Spleen (tissue), 11 donors: Measurements from ENCODE around the gene DHRSX. TPM values are rescaled to one million over a fixed set of nuclear protein-coding genes. Genes with fewer than 3 reads are reported as not detected.

ENCODE experiments used
- DNase-seq: peaks from one replicate; pipeline ENCODE4 v3.0.0-alpha.2; 2020
- H3K27ac ChIP-seq, 8 donors: fragments of 200-600 bp; sonication (generic) in 7 of 8; 1 replicate in 4 of 8; 2 replicates in 4 of 8; pipeline versions ENCODE4 v1.5.0 to v1.8.0; 2016 to 2021; ENCODE audit warnings: inconsistent platforms in 4 of 8, mild to moderate bottlenecking in 4 of 8, moderate library complexity in 1 of 8
- H3K27me3 ChIP-seq, 7 donors: fragments of 200-600 bp; sonication (generic) in 6 of 7; replicated peaks in 1 of 7; 1 replicate in 4 of 7; 2 replicates in 3 of 7; pipeline versions ENCODE4 v1.5.0 to v1.8.0; 2016 to 2021; ENCODE audit warnings: inconsistent platforms in 3 of 7, mild to moderate bottlenecking in 1 of 7
- H3K36me3 ChIP-seq, 6 donors: fragments of 200-600 bp; sonication (generic) in 5 of 6; 1 replicate in 4 of 6; 2 replicates in 2 of 6; pipeline versions ENCODE4 v1.5.0 to v1.8.0; 2016 to 2021; ENCODE audit warnings: inconsistent platforms in 2 of 6
- H3K4me1 ChIP-seq, 6 donors: fragments of 200-600 bp; sonication (generic) in 5 of 6; 1 replicate in 3 of 6; 2 replicates in 3 of 6; pipeline versions ENCODE4 v1.5.0 to v1.8.0; 2016 to 2021; ENCODE audit warnings: inconsistent platforms in 3 of 6
- H3K4me3 ChIP-seq, 8 donors: fragments of 200-600 bp; sonication (generic) in 7 of 8; 1 replicate in 4 of 8; 2 replicates in 4 of 8; pipeline versions ENCODE4 v1.5.0 to v1.8.0; 2016 to 2021; ENCODE audit warnings: inconsistent platforms in 4 of 8, mild to moderate bottlenecking in 4 of 8, moderate library complexity in 2 of 8
- H3K9me3 ChIP-seq, 8 donors: fragments of 200-600 bp; sonication (generic) in 7 of 8; 1 replicate in 4 of 8; 2 replicates in 4 of 8; pipeline versions ENCODE4 v1.5.0 to v1.8.0; 2016 to 2021; ENCODE audit warnings: inconsistent platforms in 4 of 8
- CTCF ChIP-seq, 11 experiments: fragments of 200-600 bp in 7 of 11; fragments of 450-650 bp in 4 of 11; sonication (generic) in 4 of 11; IDR thresholded peaks in 8 of 11; conservative IDR thresholded peaks in 3 of 11; 1 replicate in 7 of 11; 2 replicates in 4 of 11; pipeline versions ENCODE4 v1.4.0 to v1.8.0; 2016 to 2021; ENCODE audit warnings: antibody characterized with exemption in 11 of 11, inconsistent platforms in 4 of 11, mild to moderate bottlenecking in 1 of 11
- POLR2A ChIP-seq, 3 donors: fragments of 450-650 bp; IDR thresholded peaks; one replicate each; pipeline ENCODE4 v1.5.1; 2017; ENCODE audit warnings: antibody characterized with exemption in 3 of 3, mild to moderate bottlenecking in 1 of 3
- POLR2AphosphoS5 ChIP-seq, 3 donors: sonication (generic); formaldehyde crosslinking; IDR thresholded peaks; one replicate each; pipeline ENCODE4 v1.5.1; 2017; ENCODE audit warnings: antibody characterized with exemption in 3 of 3
- WGBS, 5 donors: extraction: QIAGEN DNeasy Blood & Tissue Kit in 3 of 5; methylation state at CpG; one replicate each; pipeline versions ENCODE4 v1.1.5 to v1.1.7; 2013 to 2018; 5-methylcytosine and 5-hydroxymethylcytosine counted together
- intact Hi-C: fragments of 100-400 bp; cut with DNase I; formaldehyde crosslinking; loops from one replicate; pipeline ENCODE4 v1.15.0; 2023; ENCODE audit warnings: low total_unique reads
- polyA plus RNA-seq, 3 donors: library from polyadenylated mRNA; stranded (reverse); fragments of 200-250 nt; gene quantifications; one replicate each; pipeline ENCODE4 v1.2.1, GENCODE V29; 2013
- total RNA-seq, 7 donors: library from RNA; depleted of rRNA in 3 of 7; stranded (reverse); fragments of >200 nt in 3 of 7; fragmentation: NEBNext Ultra II Directional in 4 of 7; extraction: Animal tissue kit (Norgen Biotek cat#: 25700) in 4 of 7; gene quantifications; one replicate each; pipeline versions ENCODE4 v1.1.0 to v1.2.1, GENCODE V29; 2016 to 2021
- donor health status: healthy with polysubstance abuse.
- donor health status: DM: no; HTN: no; CAD: no; lungs with moderate emphysema.
- donor health status: DM: no; HTN: no; CAD: no.
- donor health status: Bipolar disorder and iron deficiency.
- donor health status: healthy.
- donor health status: DM: no; HTN: no; CAD: no.
- donor health status: DM: yes; HTN: yes; CAD: no.

DHRSX gene
- total and polyA plus RNA-seq, 10 donors = 5.5 to 29.6 (median 23.2) TPM

GRCh38 chrX:2374086-2374485 is 126.7 kb downstream of the DHRSX start:
- H3K27me3 ChIP-seq = no peaks in the 10 kb centered on the region
- H3K9me3 ChIP-seq = no peaks in the 10 kb centered on the region
- intact Hi-C loops = no loop called here
- TF ChIP-seq CTCF (IDR thresholded peaks at IDR 0.05 in 8 of 11, conservative IDR thresholded peaks at IDR 0.05 in 3 of 11) (no peak), POLR2A (IDR thresholded peaks at IDR 0.05) (no peak), POLR2AphosphoS5 (IDR thresholded peaks at IDR 0.05) (no peak)
- no peak overlapping the region for H3K4me3 ChIP-seq
- peaks cover 0 to 46% (median 0%) of the 10 kb centered on the region in 6 donors for H3K36me3 ChIP-seq
- peak overlapping the region in 1 of 8 donors; percentile 35 for H3K27ac ChIP-seq
- WGBS, 5 donors = 86 to 96% (median 91%) methylated on average over 4 of the region's 4 CpGs
- peaks cover 0 to 11% (median 0%) of the 10 kb centered on the region in 6 donors for H3K4me1 ChIP-seq
- no peak for DNase-seq

GRCh38 chrX:2373615-2374014 is 127.2 kb downstream of the DHRSX start:
- TF ChIP-seq POLR2A (IDR thresholded peaks at IDR 0.05) (no peak), CTCF (IDR thresholded peaks at IDR 0.05 in 8 of 11, conservative IDR thresholded peaks at IDR 0.05 in 3 of 11) (no peak), POLR2AphosphoS5 (IDR thresholded peaks at IDR 0.05) (no peak)
- Histone ChIP-seq H3K27ac (peak overlapping the region in 1 of 8 donors; percentile 35), H3K36me3 (peaks cover 0 to 46% (median 0%) of the 10 kb centered on the region in 6 donors), H3K9me3 (no peaks in the 10 kb centered on the region), H3K4me1 (peaks cover 0 to 11% (median 0%) of the 10 kb centered on the region in 6 donors), H3K27me3 (no peaks in the 10 kb centered on the region), H3K4me3 (no peak overlapping the region)
- WGBS, 5 donors = 73 to 80% (median 74%) methylated on average over 8 of the region's 8 CpGs
- DNase-seq = peak; percentile 29
- intact Hi-C loops = no loop called here

GRCh38 chrX:2371026-2371711 is 129.6 kb downstream of the DHRSX start:
- Histone ChIP-seq H3K36me3 (peaks cover 0 to 34% (median 0%) of the 10 kb centered on the region in 6 donors), H3K4me1 (peaks cover 0 to 11% (median 0%) of the 10 kb centered on the region in 6 donors), H3K27ac (no peak overlapping the region), H3K9me3 (no peaks in the 10 kb centered on the region), H3K27me3 (no peaks in the 10 kb centered on the region), H3K4me3 (no peak overlapping the region)
- DNase-seq = no peak
- TF ChIP-seq POLR2A (IDR thresholded peaks at IDR 0.05) (no peak), CTCF (IDR thresholded peaks at IDR 0.05 in 8 of 11, conservative IDR thresholded peaks at IDR 0.05 in 3 of 11) (no peak), POLR2AphosphoS5 (IDR thresholded peaks at IDR 0.05) (no peak)
- intact Hi-C loops = no loop called here
- 83 to 91% (median 88%) methylated on average over 19 to 20 of the region's 20 CpGs for WGBS, 5 donors

GRCh38 chrX:2370456-2370855 is 130.3 kb downstream of the DHRSX start:
- no peaks in the 10 kb centered on the region for H3K27me3 ChIP-seq
- TF ChIP-seq CTCF (IDR thresholded peaks at IDR 0.05 in 8 of 11, conservative IDR thresholded peaks at IDR 0.05 in 3 of 11) (no peak), POLR2A (IDR thresholded peaks at IDR 0.05) (no peak), POLR2AphosphoS5 (IDR thresholded peaks at IDR 0.05) (no peak)
- peaks cover 0 to 34% (median 0%) of the 10 kb centered on the region in 6 donors for H3K36me3 ChIP-seq
- intact Hi-C loops = no loop called here
- H3K4me1 ChIP-seq = peaks cover 0 to 11% (median 0%) of the 10 kb centered on the region in 6 donors
- H3K9me3 ChIP-seq = no peaks in the 10 kb centered on the region
- no peak overlapping the region for H3K4me3 ChIP-seq
- DNase-seq = no peak
- WGBS, 5 donors = 94 to 97% (median 96%) methylated on average over 8 of the region's 8 CpGs
- H3K27ac ChIP-seq = no peak overlapping the region
